CD14-positive monocyte (primary cell): ENCODE measurements around the gene VN1R5. TPM values are rescaled to one million over a fixed set of nuclear protein-coding genes. Genes with fewer than 3 reads are reported as not detected.

ENCODE experiments used
- DNase-seq, 3 donors: peaks; one replicate each; pipeline ENCODE4 v3.0.0-alpha.2; 2011 to 2022
- H2AFZ ChIP-seq: 2 replicates; pipeline ENCODE4 v1.6.0; 2012; ENCODE audit warnings: mild to moderate bottlenecking, low read depth, low read length, inconsistent platforms; ENCODE audit not compliant: insufficient read depth, poor library complexity, severe bottlenecking
- H3K27ac ChIP-seq, 2 donors: 1 replicate in 1 of 2; 2 replicates in 1 of 2; pipeline ENCODE4 v1.5.1; 2012 to 2013; ENCODE audit warnings: low read length in 2 of 2, control low read depth in 1 of 2, inconsistent platforms in 1 of 2, low read depth in 1 of 2, mild to moderate bottlenecking in 1 of 2
- H3K27me3 ChIP-seq, 2 donors: one replicate each; pipeline versions ENCODE4 v1.6.0 to v1.6.1; 2011 to 2013; ENCODE audit warnings: low read length in 2 of 2; ENCODE audit not compliant: control insufficient read depth in 2 of 2, insufficient read depth in 2 of 2
- H3K36me3 ChIP-seq, 2 donors: replicated peaks in 1 of 2; 1 replicate in 1 of 2; 2 replicates in 1 of 2; pipeline versions ENCODE4 v1.5.1 to v1.6.1; 2012 to 2013; ENCODE audit warnings: low read length in 2 of 2, control low read depth in 1 of 2, inconsistent platforms in 1 of 2, mild to moderate bottlenecking in 1 of 2; ENCODE audit not compliant: insufficient read depth in 2 of 2, control insufficient read depth in 1 of 2
- H3K4me1 ChIP-seq, 2 donors: 1 replicate in 1 of 2; 2 replicates in 1 of 2; pipeline versions ENCODE4 v1.5.1 to v1.6.1; 2012 to 2013; ENCODE audit warnings: low read length in 2 of 2, control low read depth in 1 of 2, inconsistent platforms in 1 of 2, mild to moderate bottlenecking in 1 of 2, moderate library complexity in 1 of 2; ENCODE audit not compliant: insufficient read depth in 2 of 2, control insufficient read depth in 1 of 2
- H3K4me2 ChIP-seq: replicated peaks from 2 replicates; pipeline ENCODE3; 2012; ENCODE audit warnings: low read length, moderate library complexity, mild to moderate bottlenecking; ENCODE audit not compliant: poor library complexity, severe bottlenecking; ENCODE audit errors: extremely low read depth
- H3K4me3 ChIP-seq, 3 experiments: fragments of 200-600 bp in 1 of 3; sonication (generic) in 1 of 3; replicated peaks in 1 of 3; 1 replicate in 2 of 3; 2 replicates in 1 of 3; pipeline ENCODE4 v1.5.1; 2011 to 2013; ENCODE audit warnings: low read length in 3 of 3, mild to moderate bottlenecking in 3 of 3, control low read depth in 2 of 3, low read depth in 2 of 3, inconsistent platforms in 1 of 3, moderate library complexity in 1 of 3
- H3K79me2 ChIP-seq: 2 replicates; pipeline ENCODE4 v1.6.0; 2012; ENCODE audit warnings: mild to moderate bottlenecking, control low read depth, inconsistent platforms, low read length, moderate library complexity; ENCODE audit not compliant: insufficient read depth
- H3K9ac ChIP-seq: 2 replicates; pipeline ENCODE4 v1.6.0; 2017; ENCODE audit warnings: low read length, mild to moderate bottlenecking; ENCODE audit not compliant: insufficient read depth, poor library complexity, severe bottlenecking
- H3K9me3 ChIP-seq, 2 donors: replicated peaks in 1 of 2; 1 replicate in 1 of 2; 2 replicates in 1 of 2; pipeline versions ENCODE4 v1.5.1 to v1.6.1; 2012 to 2013; ENCODE audit warnings: low read length in 2 of 2, control low read depth in 1 of 2; ENCODE audit not compliant: control insufficient read depth in 1 of 2, insufficient read depth in 1 of 2
- H4K20me1 ChIP-seq: 2 replicates; pipeline ENCODE4 v1.6.0; 2012; ENCODE audit warnings: mild to moderate bottlenecking, low read length, control low read depth, moderate library complexity; ENCODE audit not compliant: insufficient read depth
- H3K27ac Mint-ChIP-seq, 7 donors: one replicate each; pipeline ENCODE4 v1.8.0; 2020; ENCODE audit warnings: mild to moderate bottlenecking in 7 of 7, mixed read lengths in 7 of 7, moderate library complexity in 6 of 7, inconsistent platforms in 2 of 7
- H3K27me3 Mint-ChIP-seq, 3 donors: one replicate each; pipeline ENCODE4 v1.8.0; 2021 to 2022; ENCODE audit warnings: low read depth in 3 of 3, mild to moderate bottlenecking in 3 of 3, mixed read lengths in 3 of 3, moderate library complexity in 3 of 3, inconsistent platforms in 1 of 3
- H3K36me3 Mint-ChIP-seq, 2 donors: one replicate each; pipeline ENCODE4 v1.8.0; 2020; ENCODE audit warnings: mixed read lengths in 2 of 2, inconsistent platforms in 1 of 2, mild to moderate bottlenecking in 1 of 2
- H3K4me1 Mint-ChIP-seq: one replicate; pipeline ENCODE4 v1.8.0; 2020; ENCODE audit warnings: mild to moderate bottlenecking, mixed read lengths
- H3K4me3 Mint-ChIP-seq, 2 donors: one replicate each; pipeline ENCODE4 v1.8.0; 2020; ENCODE audit warnings: mild to moderate bottlenecking in 2 of 2, mixed read lengths in 2 of 2, moderate library complexity in 1 of 2
- H3K9me3 Mint-ChIP-seq, 7 donors: one replicate each; pipeline ENCODE4 v1.8.0; 2020 to 2022; ENCODE audit warnings: mixed read lengths in 7 of 7, mild to moderate bottlenecking in 6 of 7, moderate library complexity in 6 of 7, inconsistent platforms in 2 of 7
- CTCF ChIP-seq: fragments of 200-600 bp; IDR thresholded peaks from one replicate; pipeline ENCODE4 v1.8.0; 2022; ENCODE audit warnings: antibody characterized with exemption, mild to moderate bottlenecking
- WGBS: methylation state at CpG from one replicate; pipeline ENCODE4 v1.1.5; 2013; ENCODE audit warnings: missing lambda C conversion rate; ENCODE audit not compliant: insufficient coverage; 5-methylcytosine and 5-hydroxymethylcytosine counted together
- intact Hi-C, 2 donors: fragments of 100-400 bp; cut with micrococcal nuclease; formaldehyde crosslinking; loops; one replicate each; pipeline versions ENCODE4 v1.15.0 to v1.15.1; 2023
- polyA plus RNA-seq, 3 donors: library from polyadenylated mRNA; depleted of rRNA in 1 of 3; unstranded in 2 of 3; stranded (reverse) in 1 of 3; fragments of 300-500 nt in 2 of 3; fragments of >200 nt in 1 of 3; fragmentation: Illumina TruSeq in 2 of 3; gene quantifications; 1 replicate in 2 of 3; 2 replicates in 1 of 3; pipeline ENCODE4 v1.2.3, GENCODE V29; 2012 to 2021

VN1R5 gene
- polyA plus RNA-seq, 3 donors: not detected

GRCh38 chr1:247222840-247223239 is 33.0 kb upstream of the VN1R5 start:
- Histone ChIP-seq H3K4me3 (no peak overlapping the region), H3K9ac (no peak overlapping the region), H3K4me1 (peaks cover 4 to 8% of the 10 kb centered on the region in 2 donors), H3K4me2 (no peak overlapping the region), H3K9me3 (peaks cover 30 to 32% of the 10 kb centered on the region in 2 donors), H3K36me3 (no peaks in the 10 kb centered on the region), H2AFZ (no peak overlapping the region), H3K79me2 (no peaks in the 10 kb centered on the region), H4K20me1 (no peaks in the 10 kb centered on the region), H3K27ac (no peak overlapping the region), H3K27me3 (no peaks in the 10 kb centered on the region)
- H3K36me3 Mint-ChIP-seq: no peaks in the 10 kb centered on the region
- TF ChIP-seq CTCF: no peak
- no peak for DNase-seq
- intact Hi-C loops: no loop called here
- no peak overlapping the region for H3K27ac Mint-ChIP-seq
- H3K9me3 Mint-ChIP-seq: peaks cover 19 to 65% (median 43%) of the 10 kb centered on the region in 7 donors
- H3K27me3 Mint-ChIP-seq: peaks cover 1 to 3% (median 2%) of the 10 kb centered on the region in 3 donors
- no peak overlapping the region for H3K4me3 Mint-ChIP-seq
- H3K4me1 Mint-ChIP-seq: peaks cover 9% of the 10 kb centered on the region
- WGBS: no CpG with 5 or more reads among the region's 3 CpGs

DNA sequence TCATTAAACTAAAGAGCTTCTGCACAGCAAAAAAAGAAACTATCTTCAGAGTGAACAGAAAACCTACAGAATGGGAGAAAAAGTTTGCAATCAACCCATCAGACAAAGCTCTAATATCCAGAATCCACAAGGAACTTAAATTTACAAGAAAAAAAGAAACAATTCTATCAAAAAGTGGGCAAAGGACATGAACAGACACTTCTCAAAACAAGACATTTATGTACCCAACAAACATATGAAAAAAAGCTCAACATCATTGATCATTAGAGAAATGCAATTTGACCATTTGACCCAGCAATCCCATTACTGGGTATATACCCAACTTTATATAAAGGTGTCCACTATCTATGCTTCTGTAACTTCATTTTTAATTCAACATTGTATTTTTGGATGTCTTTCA is 31.1 kb upstream of the VN1R5 start:
- no peak overlapping the region for H3K27ac Mint-ChIP-seq
- Histone ChIP-seq H3K27me3 (no peaks in the 10 kb centered on the region), H2AFZ (no peak overlapping the region), H3K4me1 (no peaks in the 10 kb centered on the region), H3K27ac (no peak overlapping the region), H3K9me3 (peaks cover 37 to 42% of the 10 kb centered on the region in 2 donors), H3K79me2 (no peaks in the 10 kb centered on the region), H3K9ac (no peak overlapping the region), H4K20me1 (no peaks in the 10 kb centered on the region), H3K4me2 (no peak overlapping the region), H3K36me3 (no peaks in the 10 kb centered on the region), H3K4me3 (no peak overlapping the region)
- DNase-seq: no peak
- no peak for TF ChIP-seq CTCF
- H3K9me3 Mint-ChIP-seq: peaks cover 37 to 81% (median 60%) of the 10 kb centered on the region in 7 donors
- H3K36me3 Mint-ChIP-seq: no peaks in the 10 kb centered on the region
- H3K4me1 Mint-ChIP-seq: no peaks in the 10 kb centered on the region
- intact Hi-C loops: no loop called here
- no peak overlapping the region for H3K4me3 Mint-ChIP-seq
- peaks cover 1 to 3% (median 2%) of the 10 kb centered on the region in 3 donors for H3K27me3 Mint-ChIP-seq
